Naive thymus-derived CD8-positive, alpha-beta T cell (primary cell): ENCODE measurements around the gene CFAP58. TPM values are rescaled to one million over a fixed set of nuclear protein-coding genes. Genes with fewer than 3 reads are reported as not detected.

Experiments
- ATAC-seq, 2 donors: fragments of 150-1000 bp; cut with Tn5 transposase in 1 of 2; sonication (Bioruptor Pico), chemical (Tn5 transposase) in 1 of 2; 1 replicate in 1 of 2; 2 replicates in 1 of 2; pipeline ENCODE4 v1.10.0; 2021; ENCODE audit warnings: mild to moderate bottlenecking in 2 of 2, moderate library complexity in 2 of 2
- POLR2A ChIA-PET: fragments of 350-600 bp; sonication (Branson Sonifier 250); formaldehyde crosslinking; loops from one replicate; lab custom pipeline; 2021; ENCODE audit warnings: antibody characterized with exemption; lab: Charles Lee
- DNase-seq, 10 donors: peaks; one replicate each; pipeline versions ENCODE4 v3.0.0 to v3.0.0-alpha.2; 2020 to 2022
- H3K27ac Mint-ChIP-seq, 10 donors: one replicate each; pipeline ENCODE4 v1.8.0; 2020 to 2022; ENCODE audit warnings: mild to moderate bottlenecking in 10 of 10, mixed read lengths in 10 of 10, moderate library complexity in 4 of 10, inconsistent platforms in 1 of 10
- H3K27me3 Mint-ChIP-seq, 5 donors: one replicate each; pipeline ENCODE4 v1.8.0; 2021 to 2022; ENCODE audit warnings: mixed read lengths in 5 of 5
- H3K36me3 Mint-ChIP-seq, 3 donors: one replicate each; pipeline ENCODE4 v1.8.0; 2020 to 2022; ENCODE audit warnings: mixed read lengths in 3 of 3, mild to moderate bottlenecking in 2 of 3, inconsistent platforms in 1 of 3
- H3K4me1 Mint-ChIP-seq, 4 donors: one replicate each; pipeline ENCODE4 v1.8.0; 2021 to 2022; ENCODE audit warnings: mixed read lengths in 4 of 4
- H3K4me3 Mint-ChIP-seq, 10 donors: one replicate each; pipeline ENCODE4 v1.8.0; 2020 to 2022; ENCODE audit warnings: mild to moderate bottlenecking in 10 of 10, mixed read lengths in 10 of 10, moderate library complexity in 6 of 10, inconsistent platforms in 1 of 10
- H3K9me3 Mint-ChIP-seq, 9 donors: one replicate each; pipeline ENCODE4 v1.8.0; 2020 to 2022; ENCODE audit warnings: mixed read lengths in 9 of 9, mild to moderate bottlenecking in 3 of 9, inconsistent platforms in 1 of 9, moderate library complexity in 1 of 9
- polyA plus RNA-seq, 3 donors: library from polyadenylated mRNA; unstranded; fragments of 300-500 nt; fragmentation: Illumina TruSeq; gene quantifications; one replicate each; pipeline ENCODE4 v1.2.3, GENCODE V29; 2021
- total RNA-seq, 8 experiments: library from RNA in 2 of 8; stranded (reverse) in 2 of 8; gene quantifications; one replicate each; pipeline ENCODE4 v1.2.3 and lab custom pipeline; 2021 to 2026

Gene CFAP58
- total and polyA plus RNA-seq, 5 experiments from 2014 or later = not detected

GRCh38 chr10:104330168-104331110 is 23.2 kb upstream of the CFAP58 start:
- peak in 1 of 10 donors; percentile 34 for DNase-seq
- no peak for ATAC-seq
- H3K9me3 Mint-ChIP-seq = no peaks in the 10 kb centered on the region
- H3K36me3 Mint-ChIP-seq = peaks cover 0 to 14% (median 0%) of the 10 kb centered on the region in 3 donors
- H3K4me3 Mint-ChIP-seq = peak overlapping the region in 8 of 10 donors; percentile 24 to 85 (median 70)
- POLR2A ChIA-PET = interaction anchor here (0.6 to 4.9 kb wide), 5 partner anchors 8 to 75 kb away, joined by 3 to 47 read pairs (median 3); partner anchors contain the start of genes GSTO1 and ITPRIP
- peak overlapping the region; percentile 94 to 100 (median 98) for H3K27ac Mint-ChIP-seq
- H3K4me1 Mint-ChIP-seq = peaks cover 62 to 100% (median 97%) of the 10 kb centered on the region in 4 donors
- peaks cover 0 to 2% (median 0%) of the 10 kb centered on the region in 5 donors for H3K27me3 Mint-ChIP-seq

GRCh38 chr10:104331208-104331838 is 22.3 kb upstream of the CFAP58 start:
- Mint-ChIP-seq H3K27ac (peak overlapping the region; percentile 61 to 100 (median 96)), H3K4me3 (peak overlapping the region in 6 of 10 donors; percentile 1 to 81 (median 39)), H3K27me3 (peaks cover 0 to 2% (median 0%) of the 10 kb centered on the region in 5 donors), H3K9me3 (no peaks in the 10 kb centered on the region), H3K4me1 (peaks cover 60 to 100% (median 96%) of the 10 kb centered on the region in 4 donors), H3K36me3 (peaks cover 0 to 14% (median 0%) of the 10 kb centered on the region in 3 donors)
- DNase-seq (peak in 1 of 10 donors; percentile 14), ATAC-seq (no peak)
- POLR2A ChIA-PET = no interaction called here

GRCh38 chr10:104332243-104333031 is 21.2 kb upstream of the CFAP58 start:
- Mint-ChIP-seq H3K4me3 (peak overlapping the region; percentile 61 to 100 (median 76)), H3K36me3 (peaks cover 0 to 14% (median 0%) of the 10 kb centered on the region in 3 donors), H3K27me3 (peaks cover 0 to 2% (median 0%) of the 10 kb centered on the region in 5 donors), H3K4me1 (peaks cover 54 to 96% (median 93%) of the 10 kb centered on the region in 4 donors), H3K9me3 (no peaks in the 10 kb centered on the region), H3K27ac (peak overlapping the region; percentile 90 to 100 (median 98))
- DNase-seq (no peak), ATAC-seq (no peak)
- POLR2A ChIA-PET = interaction anchor here (1.4 to 7.6 kb wide), 2 partner anchors 10 to 25 kb away, joined by 3 to 93 read pairs; no protein-coding TSS in a partner anchor

- peak overlapping the region; percentile 61 to 100 (median 76) for H3K4me3 Mint-ChIP-seq
- ATAC-seq (peak; percentile 33 to 70), DNase-seq (peak; percentile 57 to 95 (median 88))
- POLR2A ChIA-PET = interaction anchor here (1.4 to 7.6 kb wide), 3 partner anchors 10 to 26 kb away, joined by 3 to 93 read pairs (median 5); no protein-coding TSS in a partner anchor
- H3K36me3 Mint-ChIP-seq = peaks cover 0 to 14% (median 0%) of the 10 kb centered on the region in 3 donors
- H3K4me1 Mint-ChIP-seq = peaks cover 47 to 88% (median 86%) of the 10 kb centered on the region in 4 donors
- peaks cover 0 to 2% (median 0%) of the 10 kb centered on the region in 5 donors for H3K27me3 Mint-ChIP-seq
- H3K9me3 Mint-ChIP-seq = no peaks in the 10 kb centered on the region
- H3K27ac Mint-ChIP-seq = peak overlapping the region; percentile 90 to 100 (median 98)
Measured at GRCh38 chr10:104333032-104333727, 20.5 kb upstream of the CFAP58 start.

GRCh38 chr10:104333728-104334373 is 19.8 kb upstream of the CFAP58 start:
- POLR2A ChIA-PET = interaction anchor here (0.5 to 7.6 kb wide), 8 partner anchors 11 to 74 kb away, joined by 3 to 93 read pairs (median 4); no protein-coding TSS in a partner anchor
- Mint-ChIP-seq H3K4me1 (peaks cover 45 to 83% (median 82%) of the 10 kb centered on the region in 4 donors), H3K4me3 (peak overlapping the region; percentile 61 to 100 (median 76)), H3K36me3 (peaks cover 0 to 14% (median 0%) of the 10 kb centered on the region in 3 donors), H3K9me3 (no peaks in the 10 kb centered on the region), H3K27me3 (peaks cover 0 to under 1% (median 0%) of the 10 kb centered on the region in 5 donors), H3K27ac (peak overlapping the region; percentile 90 to 100 (median 98))
- DNase-seq (no peak), ATAC-seq (no peak)

GRCh38 chr10:104334561-104334960 is 19.1 kb upstream of the CFAP58 start:
- H3K27ac Mint-ChIP-seq = peak overlapping the region; percentile 90 to 100 (median 98)

GRCh38 chr10:104334965-104335650 is 18.5 kb upstream of the CFAP58 start:
- POLR2A ChIA-PET = interaction anchor here (1.0 to 7.6 kb wide), 7 partner anchors 12 to 75 kb away, joined by 3 to 93 read pairs (median 4); no protein-coding TSS in a partner anchor
- peak overlapping the region; percentile 45 to 100 (median 98) for H3K4me3 Mint-ChIP-seq
- H3K9me3 Mint-ChIP-seq = no peaks in the 10 kb centered on the region
- H3K27ac Mint-ChIP-seq = peak overlapping the region; percentile 90 to 100 (median 98)
- peaks cover 0 to 14% (median 0%) of the 10 kb centered on the region in 3 donors for H3K36me3 Mint-ChIP-seq
- ATAC-seq (peak in 1 of 2 donors; percentile 11), DNase-seq (no peak)
- H3K27me3 Mint-ChIP-seq = no peaks in the 10 kb centered on the region
- H3K4me1 Mint-ChIP-seq = peaks cover 39 to 80% (median 79%) of the 10 kb centered on the region in 4 donors

More at GRCh38 chr10:104334561-104334960, 19.1 kb upstream of the CFAP58 start:
- POLR2A ChIA-PET = interaction anchor here (1.0 to 7.6 kb wide), 7 partner anchors 11 to 75 kb away, joined by 3 to 93 read pairs (median 4); no protein-coding TSS in a partner anchor
- ATAC-seq = no peak
- H3K27me3 Mint-ChIP-seq = no peaks in the 10 kb centered on the region
- H3K9me3 Mint-ChIP-seq = no peaks in the 10 kb centered on the region
- H3K36me3 Mint-ChIP-seq = peaks cover 0 to 14% (median 0%) of the 10 kb centered on the region in 3 donors
- peaks cover 39 to 83% (median 82%) of the 10 kb centered on the region in 4 donors for H3K4me1 Mint-ChIP-seq
- peak overlapping the region; percentile 45 to 100 (median 98) for H3K4me3 Mint-ChIP-seq
- DNase-seq = no peak

GRCh38 chr10:104336821-104337467 is 16.7 kb upstream of the CFAP58 start:
- ATAC-seq = no peak
- H3K36me3 Mint-ChIP-seq = peaks cover 0 to 5% (median 0%) of the 10 kb centered on the region in 3 donors
- H3K9me3 Mint-ChIP-seq = no peaks in the 10 kb centered on the region
- peak overlapping the region; percentile 89 to 100 (median 98) for H3K4me3 Mint-ChIP-seq
- POLR2A ChIA-PET = interaction anchor here (0.6 to 7.6 kb wide), 8 partner anchors 9 to 30 kb away, joined by 3 to 93 read pairs (median 4); partner anchors contain the start of gene CFAP58
- no peak for DNase-seq
- peak overlapping the region; percentile 93 to 100 (median 98) for H3K27ac Mint-ChIP-seq
- peaks cover 28 to 65% (median 62%) of the 10 kb centered on the region in 4 donors for H3K4me1 Mint-ChIP-seq
- H3K27me3 Mint-ChIP-seq = no peaks in the 10 kb centered on the region

- H3K36me3 Mint-ChIP-seq = peaks cover 0 to 4% (median 0%) of the 10 kb centered on the region in 3 donors
- DNase-seq = peak in 1 of 10 donors; percentile 33
- no peaks in the 10 kb centered on the region for H3K9me3 Mint-ChIP-seq
- peak overlapping the region; percentile 89 to 100 (median 98) for H3K4me3 Mint-ChIP-seq
- POLR2A ChIA-PET = interaction anchor here (0.9 to 7.6 kb wide), 13 partner anchors 8 to 216 kb away, joined by 3 to 93 read pairs (median 7); partner anchors contain the start of genes CFAP58 and SFR1
- H3K27me3 Mint-ChIP-seq = no peaks in the 10 kb centered on the region
- peak overlapping the region; percentile 93 to 100 (median 98) for H3K27ac Mint-ChIP-seq
- peak; percentile 3 to 27 for ATAC-seq
- H3K4me1 Mint-ChIP-seq = peaks cover 28 to 59% (median 59%) of the 10 kb centered on the region in 4 donors
Measured at GRCh38 chr10:104337521-104337984, 16.1 kb upstream of the CFAP58 start.
